Measurements from ENCODE around the gene PTK7.

GRCh38 chr6:43128926-43129325, 52.8 kb downstream of the PTK7 start:
- TF ChIP-seq POLR2A (IDR thresholded peaks at IDR 0.05) (no peak), POLR2AphosphoS5 (IDR thresholded peaks at IDR 0.05) (no peak)
- TF ChIP-seq, protein P1, sequence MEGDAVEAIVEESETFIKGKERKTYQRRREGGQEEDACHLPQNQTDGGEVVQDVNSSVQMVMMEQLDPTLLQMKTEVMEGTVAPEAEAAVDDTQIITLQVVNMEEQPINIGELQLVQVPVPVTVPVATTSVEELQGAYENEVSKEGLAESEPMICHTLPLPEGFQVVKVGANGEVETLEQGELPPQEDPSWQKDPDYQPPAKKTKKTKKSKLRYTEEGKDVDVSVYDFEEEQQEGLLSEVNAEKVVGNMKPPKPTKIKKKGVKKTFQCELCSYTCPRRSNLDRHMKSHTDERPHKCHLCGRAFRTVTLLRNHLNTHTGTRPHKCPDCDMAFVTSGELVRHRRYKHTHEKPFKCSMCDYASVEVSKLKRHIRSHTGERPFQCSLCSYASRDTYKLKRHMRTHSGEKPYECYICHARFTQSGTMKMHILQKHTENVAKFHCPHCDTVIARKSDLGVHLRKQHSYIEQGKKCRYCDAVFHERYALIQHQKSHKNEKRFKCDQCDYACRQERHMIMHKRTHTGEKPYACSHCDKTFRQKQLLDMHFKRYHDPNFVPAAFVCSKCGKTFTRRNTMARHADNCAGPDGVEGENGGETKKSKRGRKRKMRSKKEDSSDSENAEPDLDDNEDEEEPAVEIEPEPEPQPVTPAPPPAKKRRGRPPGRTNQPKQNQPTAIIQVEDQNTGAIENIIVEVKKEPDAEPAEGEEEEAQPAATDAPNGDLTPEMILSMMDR (IDR thresholded peaks at IDR 0.05) = no peak
